ENCODE data around the gene CIB4. TPM values are rescaled to one million over a fixed set of nuclear protein-coding genes. Genes with fewer than 3 reads are reported as not detected.
A peak's percentile ranks its signal among the peaks of the same experiment; 100 is the strongest.

CIB4 gene
- total and polyA plus RNA-seq, 2 experiments from 2014 or later: not detected

- WGBS, 2 experiments (ENCODE audit: low coverage in 1 of 2, low lambda C conversion rate in 2 of 2, missing lambda C conversion rate in 2 of 2): 73% methylated on average over 15 of the region's 15 CpGs
- H3K4me3 ChIP-seq: no peak overlapping the region
Measured at GRCh38 chr2:26556309-26557243, 84.6 kb downstream of the CIB4 start.

GRCh38 chr2:26555246-26556133 lies 85.7 kb downstream of the CIB4 start:
- H3K27me3 ChIP-seq (replicated peaks; ENCODE audit: insufficient read depth): peaks cover 69% of the 10 kb centered on the region
- no peak overlapping the region for H2AFZ ChIP-seq

More at GRCh38 chr2:26556309-26557243, 84.6 kb downstream of the CIB4 start:
- H3K4me2 ChIP-seq (ENCODE audit: unreplicated experiment): no peak overlapping the region
- no peaks in the 10 kb centered on the region for H3K4me1 ChIP-seq (ENCODE audit: insufficient read depth)
- no peaks in the 10 kb centered on the region for H3K79me2 ChIP-seq (ENCODE audit: insufficient read depth)
- no peaks in the 10 kb centered on the region for H4K20me1 ChIP-seq (ENCODE audit: insufficient read depth)
- no peak overlapping the region for H3K9ac ChIP-seq
- TF ChIP-seq EZH2phosphoT487 (IDR thresholded peaks at IDR 0.05; ENCODE audit: insufficient read depth, low read depth) (no peak), EZH2 (IDR thresholded peaks at IDR 0.05; ENCODE audit: insufficient read depth, poor library complexity, severe bottlenecking) (no peak)
- no peaks in the 10 kb centered on the region for H3K9me3 ChIP-seq (ENCODE audit: low read depth)
- no peaks in the 10 kb centered on the region for H3K36me3 ChIP-seq (ENCODE audit: low read depth)
- H3K9me2 ChIP-seq (ENCODE audit: insufficient read depth): no peaks in the 10 kb centered on the region
- H2AFZ ChIP-seq: no peak overlapping the region
- no peaks in the 10 kb centered on the region for H3F3A ChIP-seq (ENCODE audit: insufficient read depth)
- H3K27ac ChIP-seq: no peak overlapping the region
- no peak for DNase-seq
- in situ Hi-C loops (cut with MboI): no loop called here
- H3K27me3 ChIP-seq (replicated peaks; ENCODE audit: insufficient read depth): peaks cover 77% of the 10 kb centered on the region

GRCh38 chr2:26552641-26553374 lies 88.4 kb downstream of the CIB4 start:
- no peak for DNase-seq
- Histone ChIP-seq H3K27ac (no peak overlapping the region), H3K9ac (no peak overlapping the region), H4K20me1 (ENCODE audit: insufficient read depth) (no peaks in the 10 kb centered on the region), H3K79me2 (ENCODE audit: insufficient read depth) (no peaks in the 10 kb centered on the region), H3K27me3 (replicated peaks; ENCODE audit: insufficient read depth) (peaks cover 49% of the 10 kb centered on the region), H3K4me3 (no peak overlapping the region), H3K4me1 (ENCODE audit: insufficient read depth) (no peaks in the 10 kb centered on the region), H3K9me2 (ENCODE audit: insufficient read depth) (no peaks in the 10 kb centered on the region), H3K36me3 (ENCODE audit: low read depth) (no peaks in the 10 kb centered on the region), H3F3A (ENCODE audit: insufficient read depth) (no peaks in the 10 kb centered on the region), H3K9me3 (ENCODE audit: low read depth) (no peaks in the 10 kb centered on the region), H3K4me2 (ENCODE audit: unreplicated experiment) (no peak overlapping the region), H2AFZ (no peak overlapping the region)
- TF ChIP-seq EZH2 (IDR thresholded peaks at IDR 0.05; ENCODE audit: insufficient read depth, poor library complexity, severe bottlenecking) (no peak), EZH2phosphoT487 (IDR thresholded peaks at IDR 0.05; ENCODE audit: insufficient read depth, low read depth) (no peak)
- 63 to 68% methylated on average over 9 of the region's 9 CpGs for WGBS, 2 experiments (ENCODE audit: low coverage in 1 of 2, low lambda C conversion rate in 2 of 2, missing lambda C conversion rate in 2 of 2)
- in situ Hi-C loops (cut with MboI): no loop called here

More at GRCh38 chr2:26555246-26556133, 85.7 kb downstream of the CIB4 start:
- Histone ChIP-seq H3K9me3 (ENCODE audit: low read depth) (no peaks in the 10 kb centered on the region), H3K36me3 (ENCODE audit: low read depth) (no peaks in the 10 kb centered on the region), H3K9ac (no peak overlapping the region), H3K27ac (no peak overlapping the region), H3K4me3 (no peak overlapping the region), H3K79me2 (ENCODE audit: insufficient read depth) (no peaks in the 10 kb centered on the region), H3F3A (ENCODE audit: insufficient read depth) (no peaks in the 10 kb centered on the region), H3K4me2 (ENCODE audit: unreplicated experiment) (no peak overlapping the region), H3K4me1 (ENCODE audit: insufficient read depth) (no peaks in the 10 kb centered on the region), H4K20me1 (ENCODE audit: insufficient read depth) (no peaks in the 10 kb centered on the region), H3K9me2 (ENCODE audit: insufficient read depth) (no peaks in the 10 kb centered on the region)
- WGBS, 2 experiments (ENCODE audit: low coverage in 1 of 2, low lambda C conversion rate in 2 of 2, missing lambda C conversion rate in 2 of 2): 26 to 29% methylated on average over 8 of the region's 8 CpGs
- peak; percentile 40 for DNase-seq
- no peak for TF ChIP-seq EZH2phosphoT487 (IDR thresholded peaks at IDR 0.05; ENCODE audit: insufficient read depth, low read depth)
- in situ Hi-C loops (cut with MboI): no loop called here

Measured in GM23248 (cell line).